Esophagus muscularis mucosa (tissue), 4 donors: Measurements from ENCODE around the gene DDX59. TPM values are rescaled to one million over a fixed set of nuclear protein-coding genes. Genes with fewer than 3 reads are reported as not detected.

ENCODE experiments used
- DNase-seq: peaks from one replicate; pipeline ENCODE4 v3.0.0-alpha.2; 2017; ENCODE audit errors: extremely low spot score
- H3K27ac ChIP-seq, 4 donors: fragments of 200-600 bp; sonication (generic); replicated peaks in 1 of 4; 1 replicate in 3 of 4; 2 replicates in 1 of 4; pipeline ENCODE4 v1.5.1; 2016 to 2019; ENCODE audit warnings: mild to moderate bottlenecking in 1 of 4
- H3K27me3 ChIP-seq, 4 donors: fragments of 200-600 bp; sonication (generic); one replicate each; pipeline versions ENCODE4 v1.5.1 to v1.6.0; 2016 to 2019
- H3K36me3 ChIP-seq, 4 donors: fragments of 200-600 bp; sonication (generic); one replicate each; pipeline ENCODE4 v1.5.1; 2016 to 2019
- H3K4me1 ChIP-seq, 4 donors: fragments of 200-600 bp; sonication (generic); one replicate each; pipeline ENCODE4 v1.5.1; 2016 to 2019
- H3K4me3 ChIP-seq, 4 donors: fragments of 200-600 bp; sonication (generic); 1 replicate in 2 of 4; 2 replicates in 2 of 4; pipeline ENCODE4 v1.5.1; 2016 to 2019; ENCODE audit warnings: mild to moderate bottlenecking in 4 of 4, moderate library complexity in 1 of 4
- H3K9me3 ChIP-seq, 4 donors: fragments of 200-600 bp; sonication (generic); 1 replicate in 3 of 4; 2 replicates in 1 of 4; pipeline ENCODE4 v1.5.1; 2016 to 2019
- CTCF ChIP-seq, 3 experiments: fragments of 200-600 bp in 2 of 3; fragments of 450-650 bp in 1 of 3; sonication (generic) in 2 of 3; IDR thresholded peaks; one replicate each; pipeline ENCODE4 v1.5.1; 2017 to 2019; ENCODE audit warnings: antibody characterized with exemption in 3 of 3, mild to moderate bottlenecking in 2 of 3, moderate library complexity in 1 of 3
- EP300 ChIP-seq: sonication (generic); formaldehyde crosslinking; IDR thresholded peaks from one replicate; pipeline ENCODE4 v1.6.1; 2017; ENCODE audit warnings: antibody characterized with exemption
- POLR2A ChIP-seq: fragments of 450-650 bp; IDR thresholded peaks from one replicate; pipeline ENCODE4 v1.6.1; 2017; ENCODE audit warnings: antibody characterized with exemption, moderate library complexity, mild to moderate bottlenecking, low read depth
- POLR2AphosphoS5 ChIP-seq, 2 donors: sonication (generic); formaldehyde crosslinking; IDR thresholded peaks; one replicate each; pipeline ENCODE4 v1.6.1; 2017; ENCODE audit warnings: antibody characterized with exemption in 2 of 2
- WGBS: methylation state at CpG from one replicate; pipeline ENCODE4 v1.1.5; 2018; 5-methylcytosine and 5-hydroxymethylcytosine counted together
- intact Hi-C: fragments of 100-400 bp; cut with DNase I; formaldehyde crosslinking; loops from one replicate; pipeline ENCODE4 v1.15.1; 2023
- total RNA-seq, 4 donors: library from RNA; depleted of rRNA; stranded (reverse); fragments of >200 nt; gene quantifications; one replicate each; pipeline versions ENCODE4 v1.1.0 to v1.2.1, GENCODE V29; 2016

The DDX59 gene
- total RNA-seq, 4 donors from 2014 or later = 18.1 to 30.0 (median 21.7) TPM

- Histone ChIP-seq H3K4me3 (no peak overlapping the region), H3K27ac (no peak overlapping the region), H3K36me3 (peaks cover 37 to 97% (median 76%) of the 10 kb centered on the region in 4 donors), H3K4me1 (peaks cover 0 to 9% (median 2%) of the 10 kb centered on the region in 4 donors), H3K9me3 (no peaks in the 10 kb centered on the region), H3K27me3 (no peaks in the 10 kb centered on the region)
- WGBS = 92% methylated on average over 4 of the region's 4 CpGs
- no peak for TF ChIP-seq CTCF (IDR thresholded peaks at IDR 0.05)
- no peak for TF ChIP-seq POLR2A
- no peak for TF ChIP-seq EP300
- TF ChIP-seq POLR2AphosphoS5 (IDR thresholded peaks at IDR 0.05) = no peak
- no peak for DNase-seq
- intact Hi-C loops = no loop called here
Measured at GRCh38 chr1:200658037-200658818, 11.5 kb downstream of the DDX59 start.

GRCh38 chr1:200654660-200655059 lies 15.0 kb downstream of the DDX59 start:
- H3K27me3 ChIP-seq = no peaks in the 10 kb centered on the region
- intact Hi-C loops = no loop called here
- peaks cover 21 to 87% (median 62%) of the 10 kb centered on the region in 4 donors for H3K36me3 ChIP-seq
- H3K4me3 ChIP-seq = no peak overlapping the region
- no peak overlapping the region for H3K27ac ChIP-seq
- H3K9me3 ChIP-seq = no peaks in the 10 kb centered on the region
- 92% methylated on average over 5 of the region's 5 CpGs for WGBS
- H3K4me1 ChIP-seq = no peaks in the 10 kb centered on the region
- DNase-seq = no peak
- TF ChIP-seq CTCF (IDR thresholded peaks at IDR 0.05) (no peak), POLR2A (no peak), EP300 (no peak), POLR2AphosphoS5 (IDR thresholded peaks at IDR 0.05) (no peak)

GRCh38 chr1:200653022-200653462 lies 16.7 kb downstream of the DDX59 start:
- Histone ChIP-seq H3K27me3 (no peaks in the 10 kb centered on the region), H3K27ac (no peak overlapping the region), H3K4me3 (no peak overlapping the region), H3K4me1 (no peaks in the 10 kb centered on the region), H3K9me3 (no peaks in the 10 kb centered on the region), H3K36me3 (peaks cover 18 to 87% (median 60%) of the 10 kb centered on the region in 4 donors)
- DNase-seq = no peak
- 66% methylated on average over 5 of the region's 5 CpGs for WGBS
- intact Hi-C loops = no loop called here
- TF ChIP-seq POLR2A (no peak), EP300 (no peak), POLR2AphosphoS5 (IDR thresholded peaks at IDR 0.05) (no peak), CTCF (IDR thresholded peaks at IDR 0.05) (no peak)

- DNase-seq = no peak
- WGBS = 91% methylated on average over 1 of the region's 1 CpG
- no peak overlapping the region for H3K4me3 ChIP-seq
- no peaks in the 10 kb centered on the region for H3K4me1 ChIP-seq
- H3K36me3 ChIP-seq = peaks cover 15 to 87% (median 58%) of the 10 kb centered on the region in 4 donors
- intact Hi-C loops = no loop called here
- no peaks in the 10 kb centered on the region for H3K27me3 ChIP-seq
- TF ChIP-seq CTCF (IDR thresholded peaks at IDR 0.05) (no peak), POLR2AphosphoS5 (IDR thresholded peaks at IDR 0.05) (no peak), POLR2A (no peak), EP300 (no peak)
- no peaks in the 10 kb centered on the region for H3K9me3 ChIP-seq
- H3K27ac ChIP-seq = no peak overlapping the region
Measured at GRCh38 chr1:200652378-200652777, 17.3 kb downstream of the DDX59 start.

GRCh38 chr1:200646515-200646914 lies 23.2 kb downstream of the DDX59 start:
- whole genome bisulfite sequencing = 83% methylated on average over 4 of the region's 4 CpGs
- peaks cover 15 to 82% (median 33%) of the 10 kb centered on the region in 4 donors for H3K36me3 ChIP-seq
- H3K4me3 ChIP-seq = no peak overlapping the region
- no peaks in the 10 kb centered on the region for H3K27me3 ChIP-seq
- no peak overlapping the region for H3K27ac ChIP-seq
- TF ChIP-seq EP300 (no peak), CTCF (IDR thresholded peaks at IDR 0.05) (no peak), POLR2A (no peak), POLR2AphosphoS5 (IDR thresholded peaks at IDR 0.05) (no peak)
- H3K9me3 ChIP-seq = no peaks in the 10 kb centered on the region
- intact Hi-C loops = no loop called here
- no peaks in the 10 kb centered on the region for H3K4me1 ChIP-seq
- DNase-seq = no peak
